Right lobe of liver (tissue), 6 donors: ENCODE data around the gene TBC1D24. TPM values are rescaled to one million over a fixed set of nuclear protein-coding genes. Genes with fewer than 3 reads are reported as not detected.

Source experiments
- ATAC-seq, 4 donors: fragments of 200-7000 bp; cut with Tn5 transposase; one replicate each; pipeline ENCODE4 v1.9.1; 2020; ENCODE audit warnings: mild to moderate bottlenecking in 4 of 4, moderate library complexity in 4 of 4
- DNase-seq, 3 donors: peaks; one replicate each; pipeline ENCODE4 v3.0.0-alpha.2; 2020
- H3K27ac ChIP-seq, 3 donors: fragments of 200-600 bp; one replicate each; pipeline ENCODE4 v1.8.0; 2022
- H3K27me3 ChIP-seq, 2 donors: fragments of 200-600 bp; one replicate each; pipeline ENCODE4 v1.8.0; 2022
- H3K36me3 ChIP-seq, 4 donors: fragments of 200-600 bp; sonication (generic) in 1 of 4; one replicate each; pipeline versions ENCODE4 v1.5.1 to v1.8.0; 2017 to 2022; ENCODE audit warnings: control low read depth in 1 of 4
- H3K4me1 ChIP-seq, 4 donors: fragments of 200-600 bp; sonication (generic) in 1 of 4; one replicate each; pipeline versions ENCODE4 v1.5.1 to v1.8.0; 2017 to 2022; ENCODE audit warnings: control low read depth in 1 of 4
- H3K4me3 ChIP-seq, 3 donors: fragments of 200-600 bp; one replicate each; pipeline ENCODE4 v1.8.0; 2022
- H3K9me3 ChIP-seq, 4 donors: fragments of 200-600 bp; sonication (generic) in 1 of 4; one replicate each; pipeline versions ENCODE4 v1.5.1 to v1.8.0; 2017 to 2022; ENCODE audit warnings: control low read depth in 1 of 4
- CTCF ChIP-seq, 4 donors: fragments of 200-600 bp in 3 of 4; fragments of 450-650 bp in 1 of 4; IDR thresholded peaks; one replicate each; pipeline versions ENCODE4 v1.5.1 to v1.8.0; 2016 to 2022; ENCODE audit warnings: antibody characterized with exemption in 4 of 4, mild to moderate bottlenecking in 2 of 4
- POLR2A ChIP-seq: fragments of 450-650 bp; IDR thresholded peaks from one replicate; pipeline ENCODE4 v1.6.1; 2017; ENCODE audit warnings: antibody characterized with exemption, mild to moderate bottlenecking
- WGBS: methylation state at CpG from one replicate; pipeline ENCODE4 v1.1.6; 2018; ENCODE audit warnings: low coverage, low lambda C conversion rate; ENCODE audit not compliant: insufficient coverage; ENCODE audit errors: missing lambda C conversion rate; 5-methylcytosine and 5-hydroxymethylcytosine counted together
- intact Hi-C, 2 donors: fragments of 100-400 bp; cut with DNase I; formaldehyde crosslinking; loops; one replicate each; pipeline versions ENCODE4 v1.11.2 to v1.14.1; 2022
- long read RNA-seq: library from polyadenylated mRNA; unstranded; transcript quantifications from one replicate; pipeline ENCODE4 v2.0.0, GENCODE V29; 2019
- total RNA-seq, 6 experiments: library from RNA; depleted of rRNA in 2 of 6; stranded (reverse); fragments of >200 nt in 2 of 6; fragmentation: NEBNext Ultra II Directional in 3 of 6; extraction: Animal tissue kit (Norgen Biotek cat#: 25700) in 3 of 6; gene quantifications; one replicate each; pipeline versions ENCODE4 v1.1.0 to v1.2.4, GENCODE V29; 2016 to 2023
- donor health status: DM: no; HTN: yes; CAD: no.
- donor health status: DM: no; HTN: no; CAD: no.
- donor health status: DM: no; HTN: no; CAD: no.
- donor health status: DM: no; HTN: yes; CAD: no.
- donor health status: DM: no; HTN: yes; CAD: no.

TBC1D24 gene
- 10 to 100 TPM; 14.9 to 22.7 (median 17.5) TPM for total RNA-seq
- long read RNA-seq, partial matches to known transcripts, result 4 of 4 reads
- long read RNA-seq, other reads (novel, unspliced or antisense), result 0 of 4 reads

- DNase-seq, result peak; percentile 90 to 91 (median 91)
- no peaks in the 10 kb centered on the region for H3K27me3 ChIP-seq
- peak within 1 kb of the TSS; percentile 77 to 87 (median 77) for H3K27ac ChIP-seq
- no peaks in the 10 kb centered on the region for H3K36me3 ChIP-seq
- intact Hi-C loops, result no loop called here
- TF ChIP-seq CTCF (IDR thresholded peaks at IDR 0.05) (no peak), POLR2A (peak; percentile 72)
- no peaks in the 10 kb centered on the region for H3K9me3 ChIP-seq
- ATAC-seq, result peak; percentile 65 to 77 (median 70)
- WGBS, result 0% methylated on average over 5 of the region's 77 CpGs
- H3K4me3 ChIP-seq, result peak within 1 kb of the TSS; percentile 76 to 89 (median 79)
- H3K4me1 ChIP-seq, result peaks cover 0 to 61% (median 24%) of the 10 kb centered on the region in 4 donors
Measured at GRCh38 chr16:2474877-2475412, at the start of gene TBC1D24. TBC1D24 (plus strand) TSS chr16:2475127; CDS start chr16:2496149, 21,022 bp downstream.

GRCh38 chr16:2425825-2426430 is 49.0 kb upstream of the TBC1D24 start:
- no peaks in the 10 kb centered on the region for H3K36me3 ChIP-seq
- ATAC-seq (no peak), DNase-seq (no peak)
- intact Hi-C loops, result no loop called here
- H3K27ac ChIP-seq, result no peak overlapping the region
- TF ChIP-seq POLR2A, result no peak
- no peak for TF ChIP-seq CTCF (IDR thresholded peaks at IDR 0.05)
- no peak overlapping the region for H3K4me3 ChIP-seq
- no peaks in the 10 kb centered on the region for H3K27me3 ChIP-seq
- no peaks in the 10 kb centered on the region for H3K9me3 ChIP-seq
- H3K4me1 ChIP-seq, result peaks cover 0 to 11% (median 2%) of the 10 kb centered on the region in 4 donors
- 100% methylated on average over 1 of the region's 13 CpGs for WGBS

GRCh38 chr16:2426941-2427361 is 48.0 kb upstream of the TBC1D24 start:
- Histone ChIP-seq H3K9me3 (no peaks in the 10 kb centered on the region), H3K4me3 (no peak overlapping the region), H3K4me1 (peaks cover 0 to 11% (median 2%) of the 10 kb centered on the region in 4 donors), H3K27ac (no peak overlapping the region), H3K27me3 (no peaks in the 10 kb centered on the region), H3K36me3 (peaks cover 0 to under 1% (median 0%) of the 10 kb centered on the region in 4 donors)
- DNase-seq (no peak), ATAC-seq (no peak)
- TF ChIP-seq CTCF (IDR thresholded peaks at IDR 0.05), result no peak
- TF ChIP-seq POLR2A, result no peak
- intact Hi-C loops, result no loop called here
- WGBS, result 100% methylated on average over 3 of the region's 6 CpGs

- no peak for DNase-seq
- no peaks in the 10 kb centered on the region for H3K27me3 ChIP-seq
- intact Hi-C loops, result no loop called here
Measured at GRCh38 chr16:2427526-2427925, 47.4 kb upstream of the TBC1D24 start.

More at GRCh38 chr16:2427526-2427925, 47.4 kb upstream of the TBC1D24 start:
- peaks cover 0 to 3% (median 0%) of the 10 kb centered on the region in 4 donors for H3K36me3 ChIP-seq
- WGBS, result 84% methylated on average over 4 of the region's 4 CpGs
- ATAC-seq, result no peak
- H3K4me3 ChIP-seq, result no peak overlapping the region
- H3K9me3 ChIP-seq, result no peaks in the 10 kb centered on the region
- H3K4me1 ChIP-seq, result peaks cover 0 to 11% (median 2%) of the 10 kb centered on the region in 4 donors
- no peak for TF ChIP-seq POLR2A
- no peak overlapping the region for H3K27ac ChIP-seq
